ENCODE measurements around the gene SLF2.

DNA sequence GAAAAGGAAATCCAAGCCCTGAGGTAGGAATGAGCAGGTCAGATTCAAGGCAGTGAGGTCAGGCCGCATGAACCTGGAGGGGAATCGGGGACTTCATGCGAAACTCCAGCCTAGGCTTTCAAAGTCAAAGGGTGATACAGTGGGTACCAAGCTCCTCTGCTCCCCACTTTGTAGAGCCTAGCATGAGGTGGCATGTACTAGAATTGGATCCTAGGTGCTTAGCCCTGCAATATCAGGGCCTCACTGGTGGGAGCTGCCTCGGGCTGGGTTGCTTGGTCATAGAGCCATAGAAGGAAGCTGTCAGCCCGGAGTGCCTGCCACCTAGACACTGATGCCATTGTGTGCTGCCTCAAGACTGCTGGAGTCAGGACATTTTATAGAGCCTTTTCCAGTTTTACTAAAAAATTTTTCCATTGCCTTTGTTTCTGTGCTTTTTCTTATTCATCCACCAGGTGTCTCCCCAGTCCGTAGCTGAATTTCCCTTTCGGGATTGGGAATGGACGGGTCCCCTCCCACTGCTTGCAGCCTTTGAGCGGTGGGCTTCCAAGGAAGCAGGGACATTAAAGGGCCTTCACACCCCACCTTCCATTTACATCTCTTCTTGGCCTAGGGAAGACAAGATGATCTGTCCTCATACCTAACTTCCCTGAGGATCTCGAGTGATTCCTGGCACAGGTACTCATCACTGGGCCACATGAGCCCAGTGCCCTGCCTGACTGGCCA lies 81.4 kb downstream of the SLF2 start:
- peak; percentile 43 to 87 (median 68) for TF ChIP-seq CTCF (IDR thresholded peaks at IDR 0.05)
- TF ChIP-seq POLR2A (IDR thresholded peaks at IDR 0.05), result no peak
